Liver (tissue), 3 donors: Measurements from ENCODE around the gene PKN2.

Experiments used
- RAD21 ChIP-seq, 2 donors: IDR thresholded peaks; 2 replicates each; pipeline ENCODE4 v1.6.1; 2016; ENCODE audit warnings: antibody characterized with exemption in 2 of 2, mild to moderate bottlenecking in 2 of 2
- TF ChIP-seq, protein P1 (sequence below): fragments of 150-350 bp; IDR thresholded peaks from 2 replicates; pipeline ENCODE4 v1.5.1; 2017; ENCODE audit warnings: improper control_type of control experiment, low read depth, low read length; ENCODE audit not compliant: missing input control
- TF ChIP-seq, protein P2 (sequence below): IDR thresholded peaks from 2 replicates; pipeline ENCODE4 v1.6.1; 2016; ENCODE audit warnings: antibody characterized with exemption
- donor health status: healthy.
- donor health status: healthy.

DNA sequence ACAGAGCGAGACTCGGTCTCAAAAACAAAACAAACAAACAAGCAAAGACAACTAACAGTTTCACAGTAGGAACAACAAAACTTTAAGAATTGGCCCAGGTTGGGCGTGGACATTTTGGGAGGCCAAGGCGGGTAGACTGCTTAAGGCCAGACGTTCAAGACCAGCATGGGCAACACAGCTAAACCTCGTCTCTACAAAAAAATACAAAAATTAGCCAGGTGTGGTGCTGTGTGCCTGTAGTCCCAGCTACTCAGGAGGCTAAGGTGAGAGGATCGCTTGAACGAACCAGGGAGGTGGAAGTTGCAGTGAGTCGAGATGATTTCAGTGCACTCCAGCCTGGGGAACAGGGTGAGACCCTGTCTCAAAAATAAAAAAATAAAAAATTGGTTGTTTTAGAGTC is 193.8 kb downstream of the PKN2 start:
- TF ChIP-seq, protein P1, sequence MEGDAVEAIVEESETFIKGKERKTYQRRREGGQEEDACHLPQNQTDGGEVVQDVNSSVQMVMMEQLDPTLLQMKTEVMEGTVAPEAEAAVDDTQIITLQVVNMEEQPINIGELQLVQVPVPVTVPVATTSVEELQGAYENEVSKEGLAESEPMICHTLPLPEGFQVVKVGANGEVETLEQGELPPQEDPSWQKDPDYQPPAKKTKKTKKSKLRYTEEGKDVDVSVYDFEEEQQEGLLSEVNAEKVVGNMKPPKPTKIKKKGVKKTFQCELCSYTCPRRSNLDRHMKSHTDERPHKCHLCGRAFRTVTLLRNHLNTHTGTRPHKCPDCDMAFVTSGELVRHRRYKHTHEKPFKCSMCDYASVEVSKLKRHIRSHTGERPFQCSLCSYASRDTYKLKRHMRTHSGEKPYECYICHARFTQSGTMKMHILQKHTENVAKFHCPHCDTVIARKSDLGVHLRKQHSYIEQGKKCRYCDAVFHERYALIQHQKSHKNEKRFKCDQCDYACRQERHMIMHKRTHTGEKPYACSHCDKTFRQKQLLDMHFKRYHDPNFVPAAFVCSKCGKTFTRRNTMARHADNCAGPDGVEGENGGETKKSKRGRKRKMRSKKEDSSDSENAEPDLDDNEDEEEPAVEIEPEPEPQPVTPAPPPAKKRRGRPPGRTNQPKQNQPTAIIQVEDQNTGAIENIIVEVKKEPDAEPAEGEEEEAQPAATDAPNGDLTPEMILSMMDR, result no peak
- TF ChIP-seq RAD21 (IDR thresholded peaks at IDR 0.05), result no peak
- TF ChIP-seq, protein P2, sequence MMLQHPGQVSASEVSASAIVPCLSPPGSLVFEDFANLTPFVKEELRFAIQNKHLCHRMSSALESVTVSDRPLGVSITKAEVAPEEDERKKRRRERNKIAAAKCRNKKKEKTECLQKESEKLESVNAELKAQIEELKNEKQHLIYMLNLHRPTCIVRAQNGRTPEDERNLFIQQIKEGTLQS, result no peak
